Measurements from ENCODE around the gene MAEL.
A peak's percentile ranks its signal among the peaks of the same experiment; 100 is the strongest.

The MAEL gene

DNA sequence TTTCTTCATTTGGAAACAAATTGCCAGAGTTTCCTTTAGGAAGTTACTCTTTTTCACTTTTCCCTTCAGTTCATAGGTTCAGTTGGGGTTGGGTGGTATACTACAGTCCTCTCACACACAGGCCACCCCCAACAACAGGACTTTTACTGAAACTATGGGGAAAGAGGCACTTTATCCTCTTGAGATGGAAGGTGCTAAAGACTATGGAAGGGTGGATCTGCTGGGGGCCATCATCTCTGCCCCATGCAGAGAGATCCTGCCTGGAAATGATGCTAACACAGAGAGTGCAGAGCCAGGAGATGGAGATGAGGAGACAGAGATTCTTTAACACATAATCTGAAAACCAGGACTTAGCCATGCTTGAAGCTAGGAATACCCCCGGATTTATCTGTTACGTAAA, 38.0 kb upstream of the MAEL start:
- TF ChIP-seq, protein P1, sequence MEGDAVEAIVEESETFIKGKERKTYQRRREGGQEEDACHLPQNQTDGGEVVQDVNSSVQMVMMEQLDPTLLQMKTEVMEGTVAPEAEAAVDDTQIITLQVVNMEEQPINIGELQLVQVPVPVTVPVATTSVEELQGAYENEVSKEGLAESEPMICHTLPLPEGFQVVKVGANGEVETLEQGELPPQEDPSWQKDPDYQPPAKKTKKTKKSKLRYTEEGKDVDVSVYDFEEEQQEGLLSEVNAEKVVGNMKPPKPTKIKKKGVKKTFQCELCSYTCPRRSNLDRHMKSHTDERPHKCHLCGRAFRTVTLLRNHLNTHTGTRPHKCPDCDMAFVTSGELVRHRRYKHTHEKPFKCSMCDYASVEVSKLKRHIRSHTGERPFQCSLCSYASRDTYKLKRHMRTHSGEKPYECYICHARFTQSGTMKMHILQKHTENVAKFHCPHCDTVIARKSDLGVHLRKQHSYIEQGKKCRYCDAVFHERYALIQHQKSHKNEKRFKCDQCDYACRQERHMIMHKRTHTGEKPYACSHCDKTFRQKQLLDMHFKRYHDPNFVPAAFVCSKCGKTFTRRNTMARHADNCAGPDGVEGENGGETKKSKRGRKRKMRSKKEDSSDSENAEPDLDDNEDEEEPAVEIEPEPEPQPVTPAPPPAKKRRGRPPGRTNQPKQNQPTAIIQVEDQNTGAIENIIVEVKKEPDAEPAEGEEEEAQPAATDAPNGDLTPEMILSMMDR (conservative IDR thresholded peaks at IDR 0.05; ENCODE audit: low read depth, low read length), result no peak
- no peak for DNase-seq (ENCODE audit: low read depth)
- H3K4me3 ChIP-seq (ENCODE audit: low read length), result no peak overlapping the region

DNA sequence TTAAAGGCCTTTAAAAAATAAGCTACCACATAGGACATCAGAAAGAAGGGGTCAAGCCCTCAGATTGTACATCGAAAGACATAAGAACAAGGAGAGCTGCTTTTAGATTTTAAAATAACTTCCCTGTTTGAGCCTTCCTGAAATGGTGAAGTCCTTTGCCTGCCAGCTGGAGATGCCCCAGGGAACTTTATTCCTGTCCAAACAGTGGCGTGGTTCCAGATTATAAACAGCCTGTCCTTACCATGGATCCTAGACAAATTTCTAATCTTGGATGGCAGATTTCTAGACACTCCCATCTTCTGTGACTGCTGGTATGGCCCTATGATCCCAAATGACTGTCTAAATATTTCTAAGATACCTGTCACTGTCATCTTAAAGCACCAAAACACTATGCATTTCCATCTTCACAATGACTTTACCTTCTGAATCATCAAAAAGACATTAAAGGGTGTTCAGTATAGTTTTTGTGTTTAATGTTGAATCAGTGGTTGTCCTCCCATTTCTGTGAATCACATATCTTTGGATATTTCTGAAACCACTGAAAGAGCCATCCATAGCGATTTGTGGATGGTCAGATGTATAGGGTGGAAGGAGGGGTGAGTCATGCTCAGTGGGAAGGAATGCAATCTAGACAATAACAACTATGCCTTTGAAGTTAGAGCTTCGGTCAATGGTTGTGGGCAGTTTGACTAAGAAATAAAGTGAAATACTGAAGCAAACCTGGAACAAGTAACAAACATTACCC, 36.9 kb upstream of the MAEL start:
- TF ChIP-seq, protein P1 (conservative IDR thresholded peaks at IDR 0.05; ENCODE audit: low read depth, low read length), result no peak
- peak; percentile 43 for DNase-seq (ENCODE audit: low read depth)
- no peak overlapping the region for H3K4me3 ChIP-seq (ENCODE audit: low read length)

DNA sequence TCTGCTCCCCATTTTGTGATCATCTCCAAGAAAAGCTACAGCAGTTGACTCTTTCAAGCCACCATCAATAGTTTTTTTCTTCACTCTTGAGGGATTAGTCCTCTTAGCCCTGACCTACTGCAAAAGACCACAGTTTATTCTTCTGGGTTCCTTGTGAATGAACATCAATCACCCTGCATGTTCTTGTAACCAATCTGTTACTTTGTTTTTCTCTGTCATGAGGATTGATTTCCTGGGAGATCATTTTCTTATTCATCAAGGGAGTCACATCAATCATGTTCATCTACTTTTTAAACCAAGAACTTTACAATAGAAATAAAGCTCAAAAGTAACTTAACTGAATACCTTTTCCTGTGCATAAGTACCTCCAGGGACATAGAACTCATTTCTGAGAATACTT, 35.6 kb upstream of the MAEL start:
- no peak for DNase-seq (ENCODE audit: low read depth)
- TF ChIP-seq, protein P1 (conservative IDR thresholded peaks at IDR 0.05; ENCODE audit: low read depth, low read length), result no peak
- no peak overlapping the region for H3K4me3 ChIP-seq (ENCODE audit: low read length)

- TF ChIP-seq, protein P1 (conservative IDR thresholded peaks at IDR 0.05; ENCODE audit: low read depth, low read length), result no peak
- H3K4me3 ChIP-seq (ENCODE audit: low read length), result no peak overlapping the region
- DNase-seq (ENCODE audit: low read depth), result no peak
These were observed 32.8 kb upstream of the MAEL start for GRCh38 chr1:166956057-166956850.

GRCh38 chr1:166956872-166957271, 32.2 kb upstream of the MAEL start:
- TF ChIP-seq, protein P1 (conservative IDR thresholded peaks at IDR 0.05; ENCODE audit: low read depth, low read length), result no peak

DNA sequence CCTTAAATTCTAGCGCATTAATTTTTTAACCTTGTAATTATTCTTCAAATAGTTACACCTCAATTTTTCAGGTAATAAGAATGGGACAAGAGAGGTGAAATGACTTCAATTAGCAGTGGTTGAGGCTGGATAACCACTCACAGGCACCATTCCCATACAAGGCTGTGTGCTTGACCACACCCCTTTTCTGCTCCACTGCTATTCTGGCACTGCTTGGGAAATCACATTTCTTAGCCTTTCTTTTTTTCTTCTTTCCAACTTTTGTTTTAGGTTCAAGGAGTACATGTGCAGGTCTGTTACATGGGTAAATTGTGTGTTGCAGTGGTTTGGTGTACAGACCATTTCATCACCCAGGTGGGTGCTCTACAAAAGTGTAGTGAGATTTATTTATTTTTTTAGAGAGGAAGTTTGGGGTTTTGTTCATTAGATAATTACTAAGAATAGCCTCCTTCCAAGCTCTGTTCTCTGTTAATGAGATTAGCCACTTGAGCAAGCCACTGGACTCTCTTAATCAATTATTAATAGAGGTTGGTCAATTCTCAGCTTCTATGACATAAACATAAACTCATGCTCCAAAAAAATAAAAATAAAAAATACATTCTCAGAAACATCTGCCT, 28.1 kb upstream of the MAEL start:
- TF ChIP-seq, protein P1 (conservative IDR thresholded peaks at IDR 0.05; ENCODE audit: low read depth, low read length), result no peak
- H3K4me3 ChIP-seq (ENCODE audit: low read length), result no peak overlapping the region
- no peak for DNase-seq (ENCODE audit: low read depth)

More at GRCh38 chr1:166956872-166957271, 32.2 kb upstream of the MAEL start:
- no peak for DNase-seq (ENCODE audit: low read depth)
- H3K4me3 ChIP-seq (ENCODE audit: low read length), result no peak overlapping the region

Measured in retinal pigment epithelial cell (primary cell).